ENCODE results near the gene LUC7L3. TPM values are rescaled to one million over a fixed set of nuclear protein-coding genes. Genes with fewer than 3 reads are reported as not detected.
A peak's percentile ranks its signal among the peaks of the same experiment; 100 is the strongest.

LUC7L3 gene
- total and polyA plus RNA-seq, 2 of the 13 experiments (the other 11 are each of a cell fraction or from before 2014, with no cell fraction given), result 108 to 120 TPM

DNA sequence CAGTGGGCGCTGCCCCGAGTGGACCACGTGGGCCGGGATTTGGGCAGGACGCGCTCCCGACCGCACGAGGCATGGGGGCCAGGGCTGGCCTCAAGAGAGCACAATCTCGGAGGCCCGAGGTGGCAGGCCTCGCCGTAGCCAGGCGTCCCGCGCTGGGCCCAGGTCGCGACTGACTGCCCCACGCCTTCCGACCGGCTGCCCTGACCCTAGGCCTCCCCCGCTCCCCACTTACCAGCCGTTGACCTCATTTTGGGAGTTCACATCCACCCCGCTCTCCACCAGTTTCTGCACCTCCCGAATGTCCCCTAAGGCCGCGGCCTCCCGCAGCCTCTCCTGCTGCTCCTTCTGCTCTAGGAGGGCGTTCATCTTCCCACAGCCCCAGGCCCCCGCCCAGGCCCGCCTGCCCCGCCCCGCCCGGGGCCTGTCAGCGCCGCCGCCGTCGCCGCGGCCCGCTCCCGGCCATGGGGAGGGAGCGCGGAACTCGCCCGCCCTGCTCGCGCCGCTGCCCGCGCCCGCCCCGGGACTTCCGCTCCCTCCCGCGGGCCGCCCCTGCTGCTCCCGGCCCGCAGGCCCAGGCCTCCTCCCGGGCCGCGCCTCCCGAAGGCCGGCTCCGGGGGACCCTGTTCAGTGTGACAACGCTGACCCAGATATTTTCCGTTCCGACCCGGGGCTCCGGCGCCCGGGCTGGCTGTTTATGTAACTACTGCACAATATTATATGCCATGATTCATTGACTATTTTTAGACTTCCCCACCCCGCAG, 11.9 kb upstream of the LUC7L3 start, which contains the start of gene ANKRD40 (continued):
- peak; percentile 40; the same call in 1 of the 2 replicates for TF ChIP-seq ZNF256 (CRISPR knock-in tag; conservative IDR thresholded peaks at IDR 0.05)
- peak; percentile 92 for TF ChIP-seq ZMAT3 (CRISPR knock-in tag; conservative IDR thresholded peaks at IDR 0.05)
- TF ChIP-seq, protein P1, sequence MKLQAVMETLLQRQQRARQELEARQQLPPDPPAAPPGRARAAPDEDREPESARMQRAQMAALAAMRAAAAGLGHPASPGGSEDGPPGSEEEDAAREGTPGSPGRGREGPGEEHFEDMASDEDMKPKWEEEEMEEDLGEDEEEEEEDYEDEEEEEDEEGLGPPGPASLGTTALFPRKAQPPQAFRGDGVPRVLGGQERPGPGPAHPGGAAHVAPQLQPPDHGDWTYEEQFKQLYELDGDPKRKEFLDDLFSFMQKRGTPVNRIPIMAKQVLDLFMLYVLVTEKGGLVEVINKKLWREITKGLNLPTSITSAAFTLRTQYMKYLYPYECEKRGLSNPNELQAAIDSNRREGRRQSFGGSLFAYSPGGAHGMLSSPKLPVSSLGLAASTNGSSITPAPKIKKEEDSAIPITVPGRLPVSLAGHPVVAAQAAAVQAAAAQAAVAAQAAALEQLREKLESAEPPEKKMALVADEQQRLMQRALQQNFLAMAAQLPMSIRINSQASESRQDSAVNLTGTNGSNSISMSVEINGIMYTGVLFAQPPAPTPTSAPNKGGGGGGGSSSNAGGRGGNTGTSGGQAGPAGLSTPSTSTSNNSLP (IDR thresholded peaks at IDR 0.05; ENCODE audit: low read depth, low read length), result peak; percentile 98
- TF ChIP-seq MYNN (CRISPR knock-in tag; IDR thresholded peaks at IDR 0.05; ENCODE audit: low read depth), result peak; percentile 58; the same call in 1 of the 2 replicates
- TF ChIP-seq ZNF180 (CRISPR knock-in tag; IDR thresholded peaks at IDR 0.05; ENCODE audit: borderline replicate concordance, low read depth), result 0 out of 2 replicates have a peak, but pooled peaks have one; percentile 66
- peak; percentile 86 for TF ChIP-seq ZNF205 (CRISPR knock-in tag; IDR thresholded peaks at IDR 0.05)
- TF ChIP-seq EED (CRISPR knock-in tag; IDR thresholded peaks at IDR 0.05), result peak; percentile 89
- TF ChIP-seq, protein P2, sequence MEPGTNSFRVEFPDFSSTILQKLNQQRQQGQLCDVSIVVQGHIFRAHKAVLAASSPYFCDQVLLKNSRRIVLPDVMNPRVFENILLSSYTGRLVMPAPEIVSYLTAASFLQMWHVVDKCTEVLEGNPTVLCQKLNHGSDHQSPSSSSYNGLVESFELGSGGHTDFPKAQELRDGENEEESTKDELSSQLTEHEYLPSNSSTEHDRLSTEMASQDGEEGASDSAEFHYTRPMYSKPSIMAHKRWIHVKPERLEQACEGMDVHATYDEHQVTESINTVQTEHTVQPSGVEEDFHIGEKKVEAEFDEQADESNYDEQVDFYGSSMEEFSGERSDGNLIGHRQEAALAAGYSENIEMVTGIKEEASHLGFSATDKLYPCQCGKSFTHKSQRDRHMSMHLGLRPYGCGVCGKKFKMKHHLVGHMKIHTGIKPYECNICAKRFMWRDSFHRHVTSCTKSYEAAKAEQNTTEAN (CRISPR knock-in tag; conservative IDR thresholded peaks at IDR 0.05), result peak; percentile 59; the same call in 1 of the 2 replicates
- no peak for TF ChIP-seq SP2 (CRISPR knock-in tag; IDR thresholded peaks at IDR 0.05)
- TF ChIP-seq TEAD2 (CRISPR knock-in tag; IDR thresholded peaks at IDR 0.05), result no peak; the same call in 1 of the 2 replicates
- TF ChIP-seq ZNF230 (CRISPR knock-in tag; IDR thresholded peaks at IDR 0.05), result peak; percentile 64; the same call in 1 of the 2 replicates
- TF ChIP-seq, protein P3, sequence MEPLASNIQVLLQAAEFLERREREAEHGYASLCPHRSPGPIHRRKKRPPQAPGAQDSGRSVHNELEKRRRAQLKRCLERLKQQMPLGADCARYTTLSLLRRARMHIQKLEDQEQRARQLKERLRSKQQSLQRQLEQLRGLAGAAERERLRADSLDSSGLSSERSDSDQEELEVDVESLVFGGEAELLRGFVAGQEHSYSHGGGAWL (CRISPR knock-in tag; IDR thresholded peaks at IDR 0.05), result peak; percentile 92
- TF ChIP-seq, protein P4, sequence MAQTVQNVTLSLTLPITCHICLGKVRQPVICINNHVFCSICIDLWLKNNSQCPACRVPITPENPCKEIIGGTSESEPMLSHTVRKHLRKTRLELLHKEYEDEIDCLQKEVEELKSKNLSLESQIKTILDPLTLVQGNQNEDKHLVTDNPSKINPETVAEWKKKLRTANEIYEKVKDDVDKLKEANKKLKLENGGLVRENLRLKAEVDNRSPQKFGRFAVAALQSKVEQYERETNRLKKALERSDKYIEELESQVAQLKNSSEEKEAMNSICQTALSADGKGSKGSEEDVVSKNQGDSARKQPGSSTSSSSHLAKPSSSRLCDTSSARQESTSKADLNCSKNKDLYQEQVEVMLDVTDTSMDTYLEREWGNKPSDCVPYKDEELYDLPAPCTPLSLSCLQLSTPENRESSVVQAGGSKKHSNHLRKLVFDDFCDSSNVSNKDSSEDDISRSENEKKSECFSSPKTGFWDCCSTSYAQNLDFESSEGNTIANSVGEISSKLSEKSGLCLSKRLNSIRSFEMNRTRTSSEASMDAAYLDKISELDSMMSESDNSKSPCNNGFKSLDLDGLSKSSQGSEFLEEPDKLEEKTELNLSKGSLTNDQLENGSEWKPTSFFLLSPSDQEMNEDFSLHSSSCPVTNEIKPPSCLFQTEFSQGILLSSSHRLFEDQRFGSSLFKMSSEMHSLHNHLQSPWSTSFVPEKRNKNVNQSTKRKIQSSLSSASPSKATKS (CRISPR knock-in tag; IDR thresholded peaks at IDR 0.05), result no peak; the same call in 1 of the 2 replicates
- no peak for TF ChIP-seq ZNF432 (CRISPR knock-in tag; IDR thresholded peaks at IDR 0.05; ENCODE audit: borderline replicate concordance)
- TF ChIP-seq, protein P5, sequence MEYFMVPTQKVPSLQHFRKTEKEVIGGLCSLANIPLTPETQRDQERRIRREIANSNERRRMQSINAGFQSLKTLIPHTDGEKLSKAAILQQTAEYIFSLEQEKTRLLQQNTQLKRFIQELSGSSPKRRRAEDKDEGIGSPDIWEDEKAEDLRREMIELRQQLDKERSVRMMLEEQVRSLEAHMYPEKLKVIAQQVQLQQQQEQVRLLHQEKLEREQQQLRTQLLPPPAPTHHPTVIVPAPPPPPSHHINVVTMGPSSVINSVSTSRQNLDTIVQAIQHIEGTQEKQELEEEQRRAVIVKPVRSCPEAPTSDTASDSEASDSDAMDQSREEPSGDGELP (IDR thresholded peaks at IDR 0.05; ENCODE audit: borderline replicate concordance, low read depth), result peak; percentile 57
- TF ChIP-seq, protein P6, sequence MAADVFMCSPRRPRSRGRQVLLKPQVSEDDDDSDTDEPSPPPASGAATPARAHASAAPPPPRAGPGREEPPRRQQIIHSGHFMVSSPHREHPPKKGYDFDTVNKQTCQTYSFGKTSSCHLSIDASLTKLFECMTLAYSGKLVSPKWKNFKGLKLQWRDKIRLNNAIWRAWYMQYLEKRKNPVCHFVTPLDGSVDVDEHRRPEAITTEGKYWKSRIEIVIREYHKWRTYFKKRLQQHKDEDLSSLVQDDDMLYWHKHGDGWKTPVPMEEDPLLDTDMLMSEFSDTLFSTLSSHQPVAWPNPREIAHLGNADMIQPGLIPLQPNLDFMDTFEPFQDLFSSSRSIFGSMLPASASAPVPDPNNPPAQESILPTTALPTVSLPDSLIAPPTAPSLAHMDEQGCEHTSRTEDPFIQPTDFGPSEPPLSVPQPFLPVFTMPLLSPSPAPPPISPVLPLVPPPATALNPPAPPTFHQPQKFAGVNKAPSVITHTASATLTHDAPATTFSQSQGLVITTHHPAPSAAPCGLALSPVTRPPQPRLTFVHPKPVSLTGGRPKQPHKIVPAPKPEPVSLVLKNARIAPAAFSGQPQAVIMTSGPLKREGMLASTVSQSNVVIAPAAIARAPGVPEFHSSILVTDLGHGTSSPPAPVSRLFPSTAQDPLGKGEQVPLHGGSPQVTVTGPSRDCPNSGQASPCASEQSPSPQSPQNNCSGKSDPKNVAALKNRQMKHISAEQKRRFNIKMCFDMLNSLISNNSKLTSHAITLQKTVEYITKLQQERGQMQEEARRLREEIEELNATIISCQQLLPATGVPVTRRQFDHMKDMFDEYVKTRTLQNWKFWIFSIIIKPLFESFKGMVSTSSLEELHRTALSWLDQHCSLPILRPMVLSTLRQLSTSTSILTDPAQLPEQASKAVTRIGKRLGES (CRISPR knock-in tag; IDR thresholded peaks at IDR 0.05; ENCODE audit: borderline replicate concordance), result 0 out of 2 replicates have a peak, but pooled peaks have one; percentile 56
- TF ChIP-seq, protein P7, sequence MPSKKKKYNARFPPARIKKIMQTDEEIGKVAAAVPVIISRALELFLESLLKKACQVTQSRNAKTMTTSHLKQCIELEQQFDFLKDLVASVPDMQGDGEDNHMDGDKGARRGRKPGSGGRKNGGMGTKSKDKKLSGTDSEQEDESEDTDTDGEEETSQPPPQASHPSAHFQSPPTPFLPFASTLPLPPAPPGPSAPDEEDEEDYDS (CRISPR knock-in tag; IDR thresholded peaks at IDR 0.05), result peak; percentile 65; the same call in 1 of the 2 replicates
